Thoracic aorta (tissue), 2 donors: ENCODE data around the gene HDAC4. TPM values are rescaled to one million over a fixed set of nuclear protein-coding genes. Genes with fewer than 3 reads are reported as not detected.

Experiments
- ATAC-seq: fragments of 150-250 bp; one replicate; pipeline ENCODE4 v1.8.0; 2017; ENCODE audit warnings: low read depth; ENCODE audit not compliant: insufficient number of reproducible peaks, low FRiP score
- DNase-seq: peaks from one replicate; pipeline ENCODE4 v3.0.0-alpha.2; 2020; ENCODE audit warnings: low spot score
- H3K27ac ChIP-seq, 2 donors: fragments of 200-600 bp; sonication (generic); 1 replicate in 1 of 2; 2 replicates in 1 of 2; pipeline ENCODE4 v1.5.1; 2016; ENCODE audit warnings: mild to moderate bottlenecking in 2 of 2, moderate library complexity in 2 of 2
- H3K27me3 ChIP-seq: fragments of 200-600 bp; sonication (generic); replicated peaks from 2 replicates; pipeline ENCODE4 v1.6.0; 2016; ENCODE audit warnings: mild to moderate bottlenecking; ENCODE audit not compliant: insufficient read depth
- H3K36me3 ChIP-seq: fragments of 200-600 bp; sonication (generic); one replicate; pipeline ENCODE4 v1.5.1; 2016
- H3K4me1 ChIP-seq, 2 donors: fragments of 200-600 bp; sonication (generic); 1 replicate in 1 of 2; 2 replicates in 1 of 2; pipeline versions ENCODE4 v1.5.1 to v1.6.0; 2016; ENCODE audit warnings: low read depth in 2 of 2, mild to moderate bottlenecking in 1 of 2; ENCODE audit not compliant: control insufficient read depth in 1 of 2
- H3K4me3 ChIP-seq: fragments of 200-600 bp; sonication (generic); 2 replicates; pipeline ENCODE4 v1.5.1; 2016; ENCODE audit warnings: mild to moderate bottlenecking
- H3K9me3 ChIP-seq: fragments of 200-600 bp; sonication (generic); 2 replicates; pipeline ENCODE4 v1.5.1; 2016
- total RNA-seq, 2 donors: library from RNA; depleted of rRNA; stranded (reverse); fragments of >200 nt; gene quantifications; one replicate each; pipeline versions ENCODE4 v1.1.0 to v1.2.3, GENCODE V29; 2016
- TF ChIP-seq, protein P1 (sequence below): fragments of 200-600 bp; sonication (generic); IDR thresholded peaks from one replicate; pipeline ENCODE4 v1.5.1; 2019; ENCODE audit warnings: antibody characterized with exemption

The HDAC4 gene
- total RNA-seq, 2 donors from 2014 or later = 79.2 to 163 TPM

DNA sequence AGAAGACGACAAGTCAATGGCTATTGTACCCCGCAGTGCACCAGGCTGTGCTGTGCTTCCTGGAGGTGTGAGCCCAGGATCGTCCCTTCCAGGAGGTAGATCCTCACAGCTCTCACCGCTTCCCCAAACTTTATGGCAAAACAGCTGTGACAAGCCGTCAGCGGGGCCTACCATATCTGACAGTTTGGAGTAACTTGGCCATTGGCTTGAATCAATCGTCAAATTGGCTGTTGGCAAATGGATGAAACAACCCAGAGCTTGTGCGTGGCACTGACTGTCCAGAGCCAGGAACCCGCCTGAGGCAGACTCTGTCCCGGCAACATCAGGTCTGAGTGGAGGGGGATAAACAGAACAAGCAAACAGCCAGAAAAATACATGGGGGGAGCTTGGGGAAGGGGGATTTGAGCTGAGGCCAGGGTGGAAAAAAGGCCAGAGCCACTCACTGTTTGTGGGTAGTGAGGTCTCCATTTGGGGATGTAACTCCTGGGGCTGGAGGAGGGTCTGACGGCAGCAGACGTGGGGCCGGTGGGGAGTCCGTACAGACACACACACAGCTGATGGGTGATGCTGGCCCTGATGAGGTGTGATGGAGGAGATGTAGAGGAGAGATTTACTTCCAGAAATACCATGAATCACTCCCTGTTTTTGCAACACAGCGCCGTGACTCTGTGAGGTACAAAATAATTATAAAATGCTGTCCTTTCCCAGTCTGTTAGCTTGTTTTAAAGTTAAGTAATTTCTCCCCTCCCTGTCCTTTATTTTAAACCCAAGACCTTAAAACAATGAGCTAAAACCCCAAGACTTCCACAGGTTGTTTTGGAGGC, 378.2 kb downstream of the HDAC4 start:
- DNase-seq = no peak
- Histone ChIP-seq H3K36me3 (no peaks in the 10 kb centered on the region), H3K4me3 (no peak overlapping the region), H3K4me1 (peaks cover 4 to 21% of the 10 kb centered on the region in 2 donors), H3K27ac (no peak overlapping the region), H3K9me3 (no peaks in the 10 kb centered on the region), H3K27me3 (no peaks in the 10 kb centered on the region)
- ATAC-seq = no peak
- TF ChIP-seq, protein P1, sequence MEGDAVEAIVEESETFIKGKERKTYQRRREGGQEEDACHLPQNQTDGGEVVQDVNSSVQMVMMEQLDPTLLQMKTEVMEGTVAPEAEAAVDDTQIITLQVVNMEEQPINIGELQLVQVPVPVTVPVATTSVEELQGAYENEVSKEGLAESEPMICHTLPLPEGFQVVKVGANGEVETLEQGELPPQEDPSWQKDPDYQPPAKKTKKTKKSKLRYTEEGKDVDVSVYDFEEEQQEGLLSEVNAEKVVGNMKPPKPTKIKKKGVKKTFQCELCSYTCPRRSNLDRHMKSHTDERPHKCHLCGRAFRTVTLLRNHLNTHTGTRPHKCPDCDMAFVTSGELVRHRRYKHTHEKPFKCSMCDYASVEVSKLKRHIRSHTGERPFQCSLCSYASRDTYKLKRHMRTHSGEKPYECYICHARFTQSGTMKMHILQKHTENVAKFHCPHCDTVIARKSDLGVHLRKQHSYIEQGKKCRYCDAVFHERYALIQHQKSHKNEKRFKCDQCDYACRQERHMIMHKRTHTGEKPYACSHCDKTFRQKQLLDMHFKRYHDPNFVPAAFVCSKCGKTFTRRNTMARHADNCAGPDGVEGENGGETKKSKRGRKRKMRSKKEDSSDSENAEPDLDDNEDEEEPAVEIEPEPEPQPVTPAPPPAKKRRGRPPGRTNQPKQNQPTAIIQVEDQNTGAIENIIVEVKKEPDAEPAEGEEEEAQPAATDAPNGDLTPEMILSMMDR = no peak

DNA sequence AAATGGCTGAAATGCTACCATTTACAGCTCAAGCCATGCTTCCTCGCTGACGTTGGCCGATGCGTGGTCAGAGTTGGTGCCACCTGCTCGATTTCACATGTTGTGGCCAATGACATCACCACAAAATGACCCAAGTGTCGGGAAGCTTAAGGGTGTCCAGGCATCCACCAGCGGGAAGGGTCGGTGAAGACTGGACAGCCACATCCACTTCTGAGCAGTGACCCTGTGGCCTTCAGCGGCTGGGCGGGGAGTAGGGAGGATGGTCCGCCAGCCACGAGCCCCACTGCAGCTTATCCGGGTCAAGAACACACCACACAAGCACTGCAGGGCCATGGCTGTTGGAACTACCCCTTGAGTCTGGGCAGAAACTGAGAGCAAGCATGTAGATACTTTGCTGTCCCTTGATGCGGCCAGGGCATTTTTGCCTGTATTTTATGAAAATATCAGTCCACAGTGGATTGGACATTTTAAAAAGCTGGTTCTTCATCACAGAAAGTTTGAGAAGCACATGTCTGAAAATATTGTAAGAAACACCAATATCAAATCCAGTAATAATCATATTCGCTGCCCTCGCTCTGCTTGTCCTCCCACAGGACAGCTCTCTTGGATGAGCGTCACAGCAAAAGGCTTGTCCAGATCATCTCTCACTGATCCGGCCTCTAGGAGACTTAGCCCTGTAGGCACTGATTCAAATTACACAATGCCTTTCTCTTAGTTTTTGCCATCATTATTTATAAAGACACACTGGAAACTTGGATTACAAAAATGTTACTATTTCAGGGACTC, 379.0 kb downstream of the HDAC4 start:
- Histone ChIP-seq H3K27me3 (no peaks in the 10 kb centered on the region), H3K4me3 (no peak overlapping the region), H3K27ac (no peak overlapping the region), H3K36me3 (no peaks in the 10 kb centered on the region), H3K4me1 (peaks cover 4 to 21% of the 10 kb centered on the region in 2 donors), H3K9me3 (no peaks in the 10 kb centered on the region)
- no peak for ATAC-seq
- TF ChIP-seq, protein P1 = no peak
- no peak for DNase-seq

DNA sequence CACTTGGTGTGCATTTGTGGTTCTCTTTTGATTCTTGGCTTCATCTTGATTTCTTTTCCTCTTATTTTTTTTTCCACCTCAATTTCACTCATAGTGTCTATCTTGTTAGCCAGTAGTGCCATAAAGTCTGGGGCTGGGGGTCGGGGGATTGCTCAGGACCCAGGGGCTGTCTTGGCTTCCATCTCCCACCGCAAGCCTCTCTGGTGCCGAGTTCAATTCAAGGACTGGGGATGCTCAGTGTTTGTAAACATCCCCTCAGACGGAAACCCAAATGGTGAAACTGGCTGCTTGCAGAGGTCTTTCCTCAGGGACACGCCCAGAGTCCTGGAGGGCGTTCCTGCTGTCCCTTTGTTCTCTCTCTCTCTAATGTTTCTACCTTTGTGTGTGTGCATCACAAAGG, 379.6 kb downstream of the HDAC4 start:
- Histone ChIP-seq H3K4me1 (peaks cover 4 to 19% of the 10 kb centered on the region in 2 donors), H3K36me3 (no peaks in the 10 kb centered on the region), H3K4me3 (no peak overlapping the region), H3K27me3 (no peaks in the 10 kb centered on the region), H3K27ac (no peak overlapping the region), H3K9me3 (no peaks in the 10 kb centered on the region)
- ATAC-seq = no peak
- DNase-seq = no peak
- TF ChIP-seq, protein P1 = no peak

DNA sequence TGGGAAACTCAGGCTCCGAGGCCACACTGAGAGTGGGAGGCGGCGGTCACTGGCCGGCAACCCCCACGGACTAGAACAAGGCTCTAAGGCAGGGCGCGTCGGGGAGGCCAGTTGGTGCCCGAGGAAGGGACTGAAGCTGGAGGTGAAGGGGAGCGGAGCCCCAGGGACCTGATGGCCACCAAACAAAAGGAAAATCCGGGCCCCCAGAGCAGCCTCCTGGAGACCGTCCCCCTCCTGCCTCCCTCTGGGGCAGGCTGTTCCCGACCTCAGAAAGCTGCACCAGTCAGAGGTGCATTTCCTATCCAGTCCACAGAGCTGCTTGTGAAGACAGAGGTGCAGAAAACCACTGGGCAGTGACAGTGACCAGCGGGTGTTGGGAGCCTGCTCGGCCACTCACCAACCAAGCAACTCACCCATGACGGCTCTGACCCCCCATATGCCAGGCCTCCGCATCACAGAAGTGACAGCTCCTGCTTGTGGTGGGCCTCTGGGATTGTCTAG, 380.2 kb downstream of the HDAC4 start:
- TF ChIP-seq, protein P1 = no peak
- no peak for DNase-seq

DNA sequence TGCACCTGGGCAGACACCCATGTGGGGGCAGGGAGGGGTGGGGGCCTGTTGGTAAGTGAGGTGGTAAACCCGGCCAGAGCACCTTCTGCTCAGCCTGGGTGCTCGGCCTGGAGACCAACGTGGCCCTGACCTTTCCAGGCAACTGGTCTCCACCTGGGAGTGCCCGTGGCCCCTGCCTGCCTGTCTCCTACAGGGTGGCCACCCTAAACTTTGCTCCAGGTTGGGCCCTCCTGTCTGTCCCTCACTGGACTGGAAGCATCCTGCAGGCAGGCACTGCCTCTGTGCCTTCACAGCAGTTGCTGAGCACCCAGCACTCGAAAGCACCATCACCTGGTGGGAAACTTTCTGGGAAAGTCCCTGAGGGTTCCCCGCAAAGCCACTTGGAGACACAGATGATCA, 381.6 kb downstream of the HDAC4 start:
- no peak for DNase-seq

More for the DNA sequence above, 380.2 kb downstream of the HDAC4 start:
- peaks cover 3 to 13% of the 10 kb centered on the region in 2 donors for H3K4me1 ChIP-seq
- no peak overlapping the region for H3K27ac ChIP-seq
- ATAC-seq = no peak
- no peak overlapping the region for H3K4me3 ChIP-seq
- H3K36me3 ChIP-seq = no peaks in the 10 kb centered on the region
- no peaks in the 10 kb centered on the region for H3K9me3 ChIP-seq
- no peaks in the 10 kb centered on the region for H3K27me3 ChIP-seq

More for the DNA sequence above, 381.6 kb downstream of the HDAC4 start:
- Histone ChIP-seq H3K27me3 (no peaks in the 10 kb centered on the region), H3K4me3 (no peak overlapping the region), H3K4me1 (no peaks in the 10 kb centered on the region), H3K36me3 (no peaks in the 10 kb centered on the region), H3K27ac (no peak overlapping the region), H3K9me3 (no peaks in the 10 kb centered on the region)
- ATAC-seq = no peak
- TF ChIP-seq, protein P1 = no peak
